HEK293T (cell line): ENCODE data around the gene TLX1.

ENCODE experiments used
- BHLHE40 ChIP-seq: fragments of 450-650 bp; IDR thresholded peaks from 2 replicates; pipeline ENCODE4 v1.6.1; 2016; ENCODE audit warnings: mild to moderate bottlenecking, moderate library complexity, borderline replicate concordance
- ELF4 ChIP-seq: fragments of 450-650 bp; IDR thresholded peaks from 2 replicates; pipeline ENCODE4 v1.6.1; 2017; ENCODE audit warnings: antibody characterized with exemption
- FOXM1 ChIP-seq: fragments of 450-650 bp; IDR thresholded peaks from 2 replicates; pipeline ENCODE4 v1.6.1; 2017; ENCODE audit warnings: mild to moderate bottlenecking, borderline replicate concordance
- NFRKB ChIP-seq: fragments of 450-650 bp; IDR thresholded peaks from 2 replicates; pipeline ENCODE4 v1.6.1; 2016; ENCODE audit warnings: mild to moderate bottlenecking, moderate library complexity
- SUZ12 ChIP-seq: fragments of 450-650 bp; IDR thresholded peaks from 2 replicates; pipeline ENCODE4 v1.6.1; 2016; ENCODE audit warnings: mild to moderate bottlenecking

DNA sequence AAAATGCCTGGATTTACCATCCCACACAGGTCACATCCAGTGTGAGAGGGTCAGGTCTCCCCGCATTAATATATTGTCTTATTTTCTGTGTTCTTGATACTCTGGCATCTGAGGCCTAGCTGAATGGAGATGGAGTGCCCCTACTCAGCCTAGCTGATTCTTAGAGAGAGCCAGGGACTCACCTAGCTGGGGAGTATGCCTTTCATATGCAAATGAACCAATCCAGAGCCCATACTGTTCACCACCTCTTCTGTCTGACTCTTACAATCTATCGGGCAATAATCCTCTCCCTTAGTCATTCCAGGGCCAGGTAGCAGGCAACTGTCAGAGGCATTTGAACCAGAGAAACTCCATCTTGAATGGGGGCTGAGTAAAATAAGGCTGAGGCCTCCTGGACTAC lies 51.8 kb downstream of the TLX1 start:
- no peak for TF ChIP-seq BHLHE40
- TF ChIP-seq SUZ12 = no peak
- TF ChIP-seq ELF4 = no peak
- TF ChIP-seq FOXM1 = no peak
- TF ChIP-seq NFRKB = no peak
